Measurements from ENCODE around the gene MORN5. TPM values are rescaled to one million over a fixed set of nuclear protein-coding genes. Genes with fewer than 3 reads are reported as not detected.

The MORN5 gene
- total and polyA plus RNA-seq, 10 donors, result 1.4 TPM; not detected in 9

- H3K4me3 ChIP-seq, result no peak overlapping the region
- TF ChIP-seq POLR2AphosphoS5 (IDR thresholded peaks at IDR 0.05) (no peak), CTCF (IDR thresholded peaks at IDR 0.05 in 8 of 11, conservative IDR thresholded peaks at IDR 0.05 in 3 of 11) (no peak), POLR2A (IDR thresholded peaks at IDR 0.05) (no peak)
- intact Hi-C loops (cut with DNase I; ENCODE audit: low total_unique reads), result no loop called here
- H3K27me3 ChIP-seq (replicated peaks in 1 of 7), result no peaks in the 10 kb centered on the region
- no peak for DNase-seq
- H3K9me3 ChIP-seq, result no peaks in the 10 kb centered on the region
- peaks cover 0 to 44% (median 29%) of the 10 kb centered on the region in 6 donors for H3K36me3 ChIP-seq
- 82 to 89% (median 85%) methylated on average over 8 of the region's 8 CpGs for WGBS, 5 donors
- peaks cover 0 to 14% (median 5%) of the 10 kb centered on the region in 6 donors for H3K4me1 ChIP-seq
- no peak overlapping the region for H3K27ac ChIP-seq
Observed at GRCh38 chr9:122140368-122141193, 19.1 kb upstream of the MORN5 start.

GRCh38 chr9:122141671-122142070, 18.0 kb upstream of the MORN5 start:
- no peaks in the 10 kb centered on the region for H3K9me3 ChIP-seq
- H3K4me1 ChIP-seq, result peaks cover 0 to 14% (median 5%) of the 10 kb centered on the region in 6 donors
- TF ChIP-seq POLR2AphosphoS5 (IDR thresholded peaks at IDR 0.05), result no peak
- TF ChIP-seq POLR2A (IDR thresholded peaks at IDR 0.05), result no peak
- no peak for TF ChIP-seq CTCF (IDR thresholded peaks at IDR 0.05 in 8 of 11, conservative IDR thresholded peaks at IDR 0.05 in 3 of 11)
- intact Hi-C loops (cut with DNase I; ENCODE audit: low total_unique reads), result no loop called here
- H3K27me3 ChIP-seq (replicated peaks in 1 of 7), result no peaks in the 10 kb centered on the region
- H3K4me3 ChIP-seq, result no peak overlapping the region
- WGBS, 5 donors, result 85 to 98% (median 89%) methylated on average over 5 of the region's 5 CpGs
- H3K27ac ChIP-seq, result no peak overlapping the region
- peaks cover 0 to 55% (median 38%) of the 10 kb centered on the region in 6 donors for H3K36me3 ChIP-seq
- DNase-seq, result no peak

GRCh38 chr9:122143296-122143695, 16.4 kb upstream of the MORN5 start:
- no peak overlapping the region for H3K27ac ChIP-seq
- H3K27me3 ChIP-seq (replicated peaks in 1 of 7), result no peaks in the 10 kb centered on the region
- peaks cover 0 to 71% (median 51%) of the 10 kb centered on the region in 6 donors for H3K36me3 ChIP-seq
- intact Hi-C loops (cut with DNase I; ENCODE audit: low total_unique reads), result no loop called here
- H3K9me3 ChIP-seq, result no peaks in the 10 kb centered on the region
- no peak for DNase-seq
- WGBS, 5 donors, result 35 to 75% (median 71%) methylated on average over 1 of the region's 1 CpG
- peaks cover 0 to 14% (median 0%) of the 10 kb centered on the region in 6 donors for H3K4me1 ChIP-seq
- TF ChIP-seq POLR2A (IDR thresholded peaks at IDR 0.05), result no peak
- TF ChIP-seq POLR2AphosphoS5 (IDR thresholded peaks at IDR 0.05), result no peak
- no peak for TF ChIP-seq CTCF (IDR thresholded peaks at IDR 0.05 in 8 of 11, conservative IDR thresholded peaks at IDR 0.05 in 3 of 11)
- H3K4me3 ChIP-seq, result no peak overlapping the region

- no peak overlapping the region for H3K4me3 ChIP-seq
- H3K9me3 ChIP-seq, result no peaks in the 10 kb centered on the region
- no peak overlapping the region for H3K27ac ChIP-seq
- intact Hi-C loops (cut with DNase I; ENCODE audit: low total_unique reads), result no loop called here
- no peaks in the 10 kb centered on the region for H3K27me3 ChIP-seq (replicated peaks in 1 of 7)
- no peak for DNase-seq
- H3K4me1 ChIP-seq, result peaks cover 0 to 14% (median 0%) of the 10 kb centered on the region in 6 donors
- 57 to 73% (median 64%) methylated on average over 14 of the region's 14 CpGs for WGBS, 5 donors
- TF ChIP-seq POLR2AphosphoS5 (IDR thresholded peaks at IDR 0.05) (no peak), CTCF (IDR thresholded peaks at IDR 0.05 in 8 of 11, conservative IDR thresholded peaks at IDR 0.05 in 3 of 11) (no peak), POLR2A (IDR thresholded peaks at IDR 0.05) (no peak)
- peaks cover 0 to 77% (median 52%) of the 10 kb centered on the region in 6 donors for H3K36me3 ChIP-seq
Observed at GRCh38 chr9:122143876-122144405, 15.8 kb upstream of the MORN5 start.

Measured in spleen (tissue), 11 donors.